ENCODE data around the gene STK24. TPM values are rescaled to one million over a fixed set of nuclear protein-coding genes. Genes with fewer than 3 reads are reported as not detected.

Gene STK24
- total RNA-seq, 1 donor from 2014 or later, result 66.2 TPM

GRCh38 chr13:98585946-98586345 lies 9.0 kb upstream of the STK24 start:
- intact Hi-C loops (cut with micrococcal nuclease), result no loop called here
- no peak overlapping the region for H3K27ac ChIP-seq (replicated peaks)
- DNase-seq, result no peak
- H3K4me3 ChIP-seq, result no peak overlapping the region
- H3K27me3 ChIP-seq (ENCODE audit: low read depth), result no peaks in the 10 kb centered on the region
- H3K36me3 ChIP-seq, result no peaks in the 10 kb centered on the region
- no peak for TF ChIP-seq CTCF (IDR thresholded peaks at IDR 0.05; ENCODE audit: borderline replicate concordance)
- peaks cover 16% of the 10 kb centered on the region for H3K4me1 ChIP-seq
- peaks cover 8% of the 10 kb centered on the region for H3K9me3 ChIP-seq (replicated peaks)

GRCh38 chr13:98585398-98585754 lies 8.5 kb upstream of the STK24 start:
- DNase-seq, result no peak
- H3K27ac ChIP-seq (replicated peaks), result no peak overlapping the region
- H3K4me1 ChIP-seq, result peaks cover 16% of the 10 kb centered on the region
- no peaks in the 10 kb centered on the region for H3K27me3 ChIP-seq (ENCODE audit: low read depth)
- TF ChIP-seq CTCF (IDR thresholded peaks at IDR 0.05; ENCODE audit: borderline replicate concordance), result no peak
- H3K4me3 ChIP-seq, result no peak overlapping the region
- no peaks in the 10 kb centered on the region for H3K36me3 ChIP-seq
- intact Hi-C loops (cut with micrococcal nuclease), result no loop called here
- peaks cover 5% of the 10 kb centered on the region for H3K9me3 ChIP-seq (replicated peaks)

GRCh38 chr13:98584668-98585397 lies 7.9 kb upstream of the STK24 start:
- no peaks in the 10 kb centered on the region for H3K36me3 ChIP-seq
- DNase-seq, result no peak
- peaks cover 16% of the 10 kb centered on the region for H3K4me1 ChIP-seq
- H3K27me3 ChIP-seq (ENCODE audit: low read depth), result no peaks in the 10 kb centered on the region
- TF ChIP-seq CTCF (IDR thresholded peaks at IDR 0.05; ENCODE audit: borderline replicate concordance), result no peak
- H3K27ac ChIP-seq (replicated peaks), result no peak overlapping the region
- no peaks in the 10 kb centered on the region for H3K9me3 ChIP-seq (replicated peaks)
- no peak overlapping the region for H3K4me3 ChIP-seq
- intact Hi-C loops (cut with micrococcal nuclease), result no loop called here

- TF ChIP-seq CTCF (IDR thresholded peaks at IDR 0.05; ENCODE audit: borderline replicate concordance), result no peak
- H3K4me1 ChIP-seq, result peaks cover 26% of the 10 kb centered on the region
- no peaks in the 10 kb centered on the region for H3K27me3 ChIP-seq (ENCODE audit: low read depth)
- no peak overlapping the region for H3K27ac ChIP-seq (replicated peaks)
- no peaks in the 10 kb centered on the region for H3K36me3 ChIP-seq
- H3K9me3 ChIP-seq (replicated peaks), result no peaks in the 10 kb centered on the region
- H3K4me3 ChIP-seq, result no peak overlapping the region
- no peak for DNase-seq
- intact Hi-C loops (cut with micrococcal nuclease), result no loop called here
Measured at GRCh38 chr13:98582947-98583346, 6.0 kb upstream of the STK24 start.

- H3K9me3 ChIP-seq (replicated peaks), result no peaks in the 10 kb centered on the region
- no peaks in the 10 kb centered on the region for H3K36me3 ChIP-seq
- no peaks in the 10 kb centered on the region for H3K27me3 ChIP-seq (ENCODE audit: low read depth)
- no peak for TF ChIP-seq CTCF (IDR thresholded peaks at IDR 0.05; ENCODE audit: borderline replicate concordance)
- intact Hi-C loops (cut with micrococcal nuclease), result no loop called here
- no peak overlapping the region for H3K4me3 ChIP-seq
- no peak overlapping the region for H3K27ac ChIP-seq (replicated peaks)
- DNase-seq, result no peak
- H3K4me1 ChIP-seq, result peaks cover 32% of the 10 kb centered on the region
Measured at GRCh38 chr13:98581971-98582702, 5.2 kb upstream of the STK24 start.

Measured in left ventricle myocardium inferior (tissue), 1 donor.